ENCODE measurements around the gene UBL3. TPM values are rescaled to one million over a fixed set of nuclear protein-coding genes. Genes with fewer than 3 reads are reported as not detected.

UBL3 gene
- total and polyA plus RNA-seq, 2 of the 8 experiments (the other 6 are each of a cell fraction or from before 2014, with no cell fraction given) = 5.3 to 16.1 TPM

DNA sequence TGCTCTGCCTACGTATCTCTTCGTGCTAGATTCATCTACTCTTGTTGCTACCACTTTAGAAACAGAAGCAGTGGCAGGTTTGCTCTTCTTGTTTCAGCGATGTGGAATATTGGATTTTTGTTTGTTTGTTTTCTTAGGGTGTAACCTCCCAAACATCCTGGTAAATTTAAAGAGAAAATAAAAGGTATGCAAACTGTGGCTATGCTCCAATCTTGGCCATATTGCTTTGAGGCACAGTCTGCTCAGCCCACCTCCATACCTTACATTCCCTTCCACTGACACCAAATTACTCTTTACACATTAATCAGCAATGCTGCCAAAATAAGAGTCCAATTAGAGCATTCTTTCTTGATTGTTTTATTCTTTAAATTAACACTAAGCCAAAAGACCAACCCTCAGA lies 25.2 kb upstream of the UBL3 start:
- Histone ChIP-seq H3K27ac (ENCODE audit: low read depth, low read length) (no peak overlapping the region), H4K8ac (ENCODE audit: extremely low read depth, insufficient read depth, low read length) (no peak overlapping the region), H4K91ac (replicated peaks; ENCODE audit: insufficient read length, low read length) (no peak overlapping the region), H3K79me1 (ENCODE audit: low read depth, low read length) (no peaks in the 10 kb centered on the region), H2AK5ac (ENCODE audit: low read depth, low read length) (no peak overlapping the region), H2BK5ac (ENCODE audit: low read depth, low read length) (no peak overlapping the region), H3K36me3 (ENCODE audit: control insufficient read depth in 2 of 4, insufficient read depth in 4 of 4, low read length in 3 of 4) (no peaks in the 10 kb centered on the region), H2AFZ (ENCODE audit: low read length) (peak overlapping the region; percentile 93), H3K4me3 (ENCODE audit: extremely low read depth in 1 of 4, insufficient read depth in 2 of 4, low read depth in 3 of 4, low read length in 4 of 4) (no peak overlapping the region), H4K20me1 (replicated peaks in 1 of 2; ENCODE audit: control insufficient read depth in 1 of 2, insufficient read depth in 2 of 2, low read length in 2 of 2) (no peaks in the 10 kb centered on the region), H2BK20ac (ENCODE audit: low read length) (no peak overlapping the region; the same call in 1 of the 2 replicates), H3K23ac (ENCODE audit: insufficient read length) (no peak overlapping the region), H3K79me2 (ENCODE audit: control insufficient read depth in 1 of 2, insufficient read depth in 2 of 2, low read length in 2 of 2) (no peaks in the 10 kb centered on the region), H3K4ac (replicated peaks; ENCODE audit: insufficient read length, low read depth, low read length) (no peak overlapping the region), H3K56ac (replicated peaks; ENCODE audit: insufficient read length, low read depth, low read length) (no peak overlapping the region), H3K14ac (ENCODE audit: insufficient read length) (no peak overlapping the region), H3K9me3 (ENCODE audit: insufficient read depth in 2 of 2, low read depth in 1 of 2, low read length in 1 of 2) (no peaks in the 10 kb centered on the region), H3K4me2 (ENCODE audit: insufficient read depth in 1 of 2, low read depth in 2 of 2, low read length in 2 of 2) (no peak overlapping the region), H2BK12ac (ENCODE audit: low read depth, low read length) (no peak overlapping the region; the same call in 1 of the 2 replicates), H2BK15ac (ENCODE audit: low read length) (no peak overlapping the region), H3K23me2 (ENCODE audit: low read depth, low read length) (no peaks in the 10 kb centered on the region), H4K5ac (ENCODE audit: insufficient read length, low read depth, low read length) (no peak overlapping the region), H2BK120ac (replicated peaks; ENCODE audit: low read depth, low read length) (no peak overlapping the region), H3K4me1 (replicated peaks in 1 of 4; ENCODE audit: control insufficient read depth in 3 of 4, insufficient read depth in 4 of 4, low read length in 3 of 4) (peaks cover 0 to 10% (median 5%) of the 10 kb centered on the region in 4 experiments; a peak in 4 of 7 replicates), H3K27me3 (replicated peaks in 1 of 4; ENCODE audit: control insufficient read depth in 3 of 4, extremely low read depth in 1 of 4, insufficient read depth in 3 of 4, low read length in 3 of 4) (no peaks in the 10 kb centered on the region), H3K18ac (ENCODE audit: extremely low read depth, low read length) (peak overlapping the region; percentile 76), H3K9ac (replicated peaks in 1 of 4; ENCODE audit: extremely low read depth in 1 of 4, low read depth in 3 of 4, low read length in 3 of 4) (no peak overlapping the region)
- POLR2A ChIA-PET (ENCODE audit: partially characterized antibody) = interaction anchor here (0.6 kb wide), 1 partner anchor 10 kb away, joined by 3 read pairs; no protein-coding TSS in a partner anchor
- CTCF ChIA-PET (ENCODE audit: partially characterized antibody) = interaction anchor here (0.7 to 0.9 kb wide), 2 partner anchors 9 to 48 kb away, joined by 3 read pairs; no protein-coding TSS in a partner anchor
- WGBS, 2 experiments (ENCODE audit: extremely low coverage in 1 of 2, insufficient coverage in 1 of 2, insufficient read length in 1 of 2, insufficient replicate concordance in 2 of 2, low coverage in 1 of 2, low lambda C conversion rate in 2 of 2, missing lambda C conversion rate in 1 of 2) = 89% methylated on average over 3 of the region's 3 CpGs; no CpG with 5 or more reads in 1 of the 2 experiments
- DNase-seq (ENCODE audit: low read depth in 1 of 2, low spot score in 2 of 2) (no peak), FAIRE-seq (no peak)
- TF ChIP-seq RBBP5 (IDR thresholded peaks at IDR 0.05; ENCODE audit: borderline replicate concordance, low read depth, low read length) = no peak
- TF ChIP-seq HDAC6 (IDR thresholded peaks at IDR 0.05; ENCODE audit: low read depth, low read length) = no peak
- TF ChIP-seq SIRT6 (IDR thresholded peaks at IDR 0.05; ENCODE audit: low read length) = no peak
- no peak for TF ChIP-seq GABPA (IDR thresholded peaks at IDR 0.05; ENCODE audit: borderline replicate concordance, insufficient read depth, low read length)
- TF ChIP-seq, protein P1, sequence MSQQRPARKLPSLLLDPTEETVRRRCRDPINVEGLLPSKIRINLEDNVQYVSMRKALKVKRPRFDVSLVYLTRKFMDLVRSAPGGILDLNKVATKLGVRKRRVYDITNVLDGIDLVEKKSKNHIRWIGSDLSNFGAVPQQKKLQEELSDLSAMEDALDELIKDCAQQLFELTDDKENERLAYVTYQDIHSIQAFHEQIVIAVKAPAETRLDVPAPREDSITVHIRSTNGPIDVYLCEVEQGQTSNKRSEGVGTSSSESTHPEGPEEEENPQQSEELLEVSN (IDR thresholded peaks at IDR 0.05) = no peak
- no peak for TF ChIP-seq MAFK (IDR thresholded peaks at IDR 0.05; ENCODE audit: low read depth, low read length)
- TF ChIP-seq TCF12 (IDR thresholded peaks at IDR 0.05; ENCODE audit: low read depth, low read length) = no peak
- no peak for TF ChIP-seq BCL11A (IDR thresholded peaks at IDR 0.05; ENCODE audit: low read depth in 2 of 2, low read length in 2 of 2)
